SIG-M5 treated with dmso at 0.1 percent for 504 hours (cell line): Measurements from ENCODE around the gene LRRC49.
"Not testable (repeated sequence)": the region's sequence is repeated elsewhere in the genome, so short reads cannot be mapped to it uniquely, and the experiment has no call there.

Source experiments
- DNase-seq: peaks from one replicate; lab custom pipeline; 2025; ENCODE audit not compliant: unreplicated experiment; lab: John Stamatoyannopoulos, UW

LRRC49 gene

DNA sequence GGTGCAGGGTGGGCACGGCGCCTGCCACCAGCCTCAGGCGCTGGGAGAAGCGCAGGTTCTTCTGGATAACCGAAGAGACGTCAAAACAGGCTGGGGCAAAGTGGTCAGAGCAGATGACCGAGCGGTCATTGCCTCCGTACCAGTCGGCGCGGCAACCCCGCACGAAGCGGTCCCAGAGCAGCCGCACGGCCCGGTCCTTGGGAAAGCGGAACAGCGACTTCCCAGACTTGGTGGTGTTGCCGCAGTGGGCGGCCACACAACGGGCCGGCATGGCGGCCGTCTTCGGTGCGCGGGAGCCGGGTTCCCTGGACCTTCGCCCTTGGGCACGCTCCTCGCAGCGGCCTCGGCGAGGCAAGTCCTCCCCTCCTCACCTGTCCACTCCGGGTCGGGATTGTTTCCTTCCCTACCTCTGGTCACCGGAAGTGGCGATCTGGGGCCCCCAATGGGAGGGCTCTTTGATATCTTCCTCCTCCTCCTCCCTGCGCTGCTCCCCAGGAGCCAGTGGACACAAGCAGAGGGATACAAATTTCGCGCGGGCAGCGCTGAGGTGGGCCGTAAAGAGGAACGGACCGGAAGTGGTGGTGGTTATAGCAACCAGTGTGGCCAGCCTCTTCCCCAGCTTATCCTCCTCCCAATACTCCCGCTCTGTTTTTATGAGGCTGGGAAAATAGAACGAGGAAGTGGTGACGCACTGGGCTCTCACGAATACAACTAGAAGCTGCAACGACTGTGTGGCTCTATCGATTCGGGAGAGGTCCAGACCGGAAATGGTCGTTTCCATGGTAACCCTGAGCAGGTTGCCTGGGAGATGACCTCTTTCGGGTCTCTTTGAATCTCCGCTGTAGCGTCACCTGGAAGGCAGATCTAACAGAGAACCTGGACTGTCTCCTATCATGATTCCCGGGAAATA is at the start of gene LRRC49, which contains the start of gene THAP10:
Gene LRRC49 (plus strand): TSS at position 825 of the 910 bp plus-strand sequence. CDS start 69 bp downstream, at position 894.
Gene THAP10 (minus strand): TSS at position 432 of the 910 bp plus-strand sequence. CDS start 161 bp downstream, at position 271.
- peak; percentile 82 for DNase-seq

- DNase-seq, result no peak
Measured at GRCh38 chr15:70845602-70846360, 46.8 kb upstream of the LRRC49 start.

- no peak for DNase-seq
Measured at GRCh38 chr15:70851889-70852288, 40.7 kb upstream of the LRRC49 start.

- DNase-seq, result no peak
Measured at GRCh38 chr15:70852501-70853317, 39.9 kb upstream of the LRRC49 start.

- no peak for DNase-seq
Measured at GRCh38 chr15:70853318-70853972, 39.2 kb upstream of the LRRC49 start.

GRCh38 chr15:70853973-70854665 is 38.5 kb upstream of the LRRC49 start, which contains the start of gene LARP6:
Gene LARP6 (minus strand): TSS chr15:70854157. CDS start chr15:70854088, 69 bp downstream.
- DNase-seq, result no peak

DNA sequence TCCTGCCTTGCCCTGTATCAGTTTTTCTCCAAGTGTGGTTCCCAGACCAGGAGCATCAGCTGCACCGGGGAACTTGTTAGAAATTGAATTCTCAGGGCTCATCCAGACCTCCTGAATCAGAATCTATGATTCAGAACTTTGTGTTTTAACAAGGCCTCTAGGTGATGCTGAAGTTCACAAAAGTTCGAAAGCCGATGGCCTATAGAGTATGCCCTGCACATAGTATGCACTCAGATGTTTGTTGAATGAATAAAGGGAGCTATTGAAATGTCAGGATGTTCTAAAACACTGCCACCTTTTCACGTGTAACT is 38.0 kb upstream of the LRRC49 start:
- no peak for DNase-seq

- DNase-seq, result no peak
Measured at GRCh38 chr15:70855764-70856163, 36.9 kb upstream of the LRRC49 start.

DNA sequence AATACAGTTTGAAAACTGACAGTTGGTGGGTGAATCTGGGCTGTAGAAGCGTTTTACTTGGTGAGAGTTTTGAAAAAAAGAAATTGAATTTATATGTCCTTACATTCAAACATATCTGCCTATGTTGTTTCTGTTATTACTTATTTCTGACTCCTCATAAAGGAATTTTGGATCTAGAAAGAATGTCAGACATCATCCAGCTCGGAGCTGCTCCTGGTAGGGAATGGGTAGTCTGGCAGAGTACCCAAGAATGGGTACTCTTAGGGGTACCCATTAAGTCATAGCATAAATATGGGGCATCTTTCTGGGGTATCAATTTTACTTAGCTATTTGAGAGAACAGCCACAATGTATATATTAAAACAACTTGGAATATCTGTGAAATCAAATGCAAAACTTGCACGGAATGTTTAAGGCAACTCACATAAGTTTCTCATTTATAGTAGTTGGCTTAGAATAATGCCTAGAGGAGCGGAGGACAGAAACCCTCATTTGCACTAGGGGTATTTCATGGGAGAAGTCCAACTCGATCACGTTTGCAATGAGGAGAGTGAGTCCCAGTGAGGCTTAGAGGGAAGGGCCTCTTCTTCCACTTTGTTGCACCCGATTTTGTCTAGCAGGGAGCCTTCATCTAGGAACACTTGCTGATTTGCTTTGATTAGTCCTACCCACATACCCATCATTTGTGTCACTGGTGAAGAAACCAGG is 36.3 kb upstream of the LRRC49 start:
- no peak for DNase-seq

GRCh38 chr15:70856884-70857561 is 35.6 kb upstream of the LRRC49 start:
- no peak for DNase-seq

DNA sequence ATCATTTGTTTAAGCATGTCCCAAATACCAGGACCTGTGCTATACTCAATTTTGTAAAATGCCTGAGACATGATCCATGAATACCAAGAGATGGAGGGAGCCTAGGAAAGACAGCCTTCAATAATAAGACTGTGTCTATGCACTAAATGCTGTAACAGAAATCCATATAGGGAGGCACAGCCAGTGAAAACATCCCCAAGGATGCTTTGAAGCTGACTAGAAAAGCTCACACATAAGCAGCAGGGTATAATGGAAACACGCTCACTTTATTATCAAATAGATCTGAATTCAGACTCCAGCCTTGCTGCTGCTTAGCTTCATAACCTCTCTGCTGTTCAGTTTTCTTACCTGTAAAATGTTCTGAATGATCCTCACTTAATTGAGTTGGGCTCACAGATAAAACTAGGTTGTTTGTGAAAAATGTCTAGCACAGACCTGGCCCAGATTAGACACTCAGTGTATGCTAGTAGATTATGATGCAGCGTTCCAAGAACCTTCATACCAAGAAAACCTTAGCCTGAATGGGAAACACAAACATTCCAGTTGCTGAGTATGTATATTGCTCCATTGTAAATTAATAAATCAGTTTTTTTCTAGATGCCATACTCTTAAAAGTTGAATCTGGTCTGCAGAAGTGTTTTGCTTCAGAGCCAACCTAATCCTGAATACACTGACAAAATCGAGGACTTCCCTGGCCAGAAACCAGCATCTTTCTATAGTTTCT is 34.9 kb upstream of the LRRC49 start:
- no peak for DNase-seq

DNA sequence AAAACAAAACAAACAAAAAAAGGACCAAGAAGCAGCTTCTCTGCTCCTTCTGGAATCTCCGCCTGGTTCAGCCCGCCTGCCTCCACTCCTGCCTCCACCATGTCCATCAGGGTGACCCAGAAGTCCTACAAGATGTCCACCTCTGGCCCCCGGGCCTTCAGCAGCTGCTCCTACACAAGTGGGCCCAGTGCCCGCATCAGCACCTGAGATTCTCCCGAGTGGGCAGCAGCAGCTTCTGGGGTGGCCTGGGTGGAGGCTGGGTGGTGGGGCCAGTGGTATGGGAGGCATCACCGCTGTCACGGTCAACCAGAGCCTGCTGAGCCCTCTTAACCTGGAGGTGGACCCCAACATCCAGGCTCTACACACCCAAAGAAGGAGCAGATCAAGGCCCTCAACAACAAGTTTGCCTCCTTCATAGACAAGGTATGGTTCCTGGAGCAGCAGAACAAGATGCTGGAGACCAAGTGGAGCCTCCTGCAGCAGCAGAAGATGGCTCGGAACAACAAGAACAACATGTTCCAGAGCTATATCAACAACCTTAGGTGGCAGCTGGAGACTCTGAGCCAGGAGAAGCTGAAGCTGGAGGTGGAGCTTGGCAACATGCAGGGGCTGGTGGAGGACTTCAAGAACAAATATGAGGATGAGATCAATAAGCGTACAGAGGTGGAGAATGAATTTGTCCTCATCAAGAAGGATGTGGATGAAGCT is 33.9 kb upstream of the LRRC49 start:
- not testable (repeated sequence) for DNase-seq

- DNase-seq, result no peak
Measured at GRCh38 chr15:70859322-70859908, 33.2 kb upstream of the LRRC49 start.

DNA sequence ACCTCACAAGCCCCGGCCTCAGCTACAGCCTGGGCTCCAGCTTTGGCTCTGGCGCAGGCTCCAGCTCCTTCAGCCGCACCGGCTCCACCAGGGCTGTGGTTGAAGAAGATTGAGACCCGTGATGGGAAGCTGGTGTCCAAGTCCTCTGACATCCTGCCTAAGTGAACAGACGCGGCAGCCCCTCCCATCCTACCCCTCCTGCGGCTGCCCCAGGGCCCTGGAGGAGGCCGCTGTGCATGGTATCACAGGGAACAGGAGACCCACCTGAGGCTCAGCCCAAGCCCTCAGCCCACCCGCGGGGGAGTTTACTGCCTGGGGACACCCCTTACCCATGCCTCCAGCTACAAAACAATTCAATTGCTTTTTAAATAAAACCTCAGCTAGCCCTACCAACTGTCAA is 32.6 kb upstream of the LRRC49 start:
- DNase-seq, result no peak

- DNase-seq, result no peak
Measured at GRCh38 chr15:70863450-70864218, 29.0 kb upstream of the LRRC49 start.

- no peak for DNase-seq
Measured at GRCh38 chr15:70866982-70867641, 25.5 kb upstream of the LRRC49 start.
